Karpas-422 (cell line): ENCODE measurements around the gene ZNF45. TPM values are rescaled to one million over a fixed set of nuclear protein-coding genes. Genes with fewer than 3 reads are reported as not detected.
"Not testable (repeated sequence)": the region's sequence is repeated elsewhere in the genome, so short reads cannot be mapped to it uniquely, and the experiment has no call there.

Source experiments
- DNase-seq: peaks from one replicate; pipeline ENCODE4 v3.0.0-alpha.2; 2015
- H2AFZ ChIP-seq: fragments of 200-600 bp; sonication (generic); 2 replicates; pipeline ENCODE4 v1.6.1; 2014; ENCODE audit warnings: antibody characterized with exemption, low read length, mixed read lengths
- H3K27ac ChIP-seq: fragments of 200-600 bp; sonication (generic); 2 replicates; pipeline ENCODE4 v1.5.1; 2014; ENCODE audit warnings: mild to moderate bottlenecking, low read length, moderate library complexity
- H3K27me3 ChIP-seq: fragments of 200-600 bp; sonication (generic); 2 replicates; pipeline ENCODE4 v1.6.1; 2014; ENCODE audit warnings: low read length, mixed read lengths
- H3K36me3 ChIP-seq: fragments of 200-600 bp; sonication (generic); 2 replicates; pipeline ENCODE4 v1.6.1; 2014; ENCODE audit warnings: low read length, mixed read lengths; ENCODE audit not compliant: insufficient read depth
- H3K4me1 ChIP-seq: fragments of 200-600 bp; sonication (generic); 2 replicates; pipeline ENCODE4 v1.6.1; 2014; ENCODE audit warnings: mild to moderate bottlenecking, low read length, mixed read lengths
- H3K4me2 ChIP-seq: fragments of 200-600 bp; sonication (generic); 2 replicates; pipeline ENCODE4 v1.6.1; 2014; ENCODE audit warnings: low read length, low read depth, mild to moderate bottlenecking; ENCODE audit not compliant: poor library complexity, severe bottlenecking
- H3K4me3 ChIP-seq: fragments of 200-600 bp; sonication (generic); 2 replicates; pipeline ENCODE4 v1.5.1; 2014; ENCODE audit warnings: mild to moderate bottlenecking, antibody characterized with exemption, low read length, mixed read lengths
- H3K79me2 ChIP-seq: fragments of 200-600 bp; sonication (generic); 2 replicates; pipeline ENCODE4 v1.6.1; 2014; ENCODE audit warnings: mild to moderate bottlenecking, low read length, mixed read lengths
- H3K9ac ChIP-seq: fragments of 200-600 bp; sonication (generic); 2 replicates; pipeline ENCODE4 v1.6.0; 2014; ENCODE audit warnings: low read length
- H3K9me2 ChIP-seq: fragments of 200-600 bp; sonication (generic), shearing (Covaris generic); replicated peaks from 2 replicates; pipeline ENCODE4 v1.6.0; 2014; ENCODE audit warnings: mild to moderate bottlenecking, low read length, moderate library complexity; ENCODE audit not compliant: insufficient read depth
- H3K9me3 ChIP-seq: fragments of 300-700, 200-600 bp; sonication (generic); 2 replicates; pipeline ENCODE4 v1.6.1; 2014; ENCODE audit warnings: low read length, mixed read lengths
- H4K20me1 ChIP-seq: fragments of 200-600 bp; sonication (generic); 2 replicates; pipeline ENCODE4 v1.6.1; 2014; ENCODE audit warnings: mild to moderate bottlenecking, antibody characterized with exemption, low read length, low read depth; ENCODE audit not compliant: insufficient read depth
- total RNA-seq: library from RNA; depleted of rRNA; stranded (reverse); fragments of >200 nt; shearing (Covaris generic); gene quantifications from 2 replicates; pipeline ENCODE4 v1.2.3, GENCODE V29; 2014; ENCODE audit warnings: low replicate concordance

Gene ZNF45
- total RNA-seq, 1 experiment from 2014 or later: 21.7 TPM

DNA sequence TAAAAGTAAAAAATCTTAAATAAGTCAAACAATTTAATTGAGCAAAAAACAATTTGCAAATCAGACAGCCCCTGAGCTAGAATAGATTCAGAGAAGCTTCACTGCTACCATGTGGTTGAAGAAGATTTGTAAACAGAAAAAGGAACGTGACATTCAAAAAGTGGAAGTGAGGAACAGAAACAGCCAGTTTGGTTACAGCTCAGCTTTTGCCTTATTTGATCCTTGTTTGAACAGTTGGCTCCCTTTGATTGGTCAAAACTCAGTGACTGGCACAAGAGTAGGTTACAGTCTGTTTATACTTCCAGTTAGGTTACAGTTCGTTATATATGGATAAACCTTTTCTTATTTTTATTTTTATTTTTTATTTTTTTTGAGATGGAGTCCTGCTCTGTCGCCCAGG lies 21.7 kb upstream of the ZNF45 start:
- H3K79me2 ChIP-seq: no peaks in the 10 kb centered on the region
- no peaks in the 10 kb centered on the region for H3K4me1 ChIP-seq
- 0 out of 2 replicates have a peak, but pooled peaks cover 4% of the 10 kb centered on the region for H3K9me3 ChIP-seq
- H3K4me3 ChIP-seq: no peak overlapping the region
- no peaks in the 10 kb centered on the region for H3K36me3 ChIP-seq
- H3K9ac ChIP-seq: no peak overlapping the region
- H3K27ac ChIP-seq: no peak overlapping the region
- no peaks in the 10 kb centered on the region for H4K20me1 ChIP-seq
- DNase-seq: no peak
- no peak overlapping the region for H3K4me2 ChIP-seq
- H2AFZ ChIP-seq: no peak overlapping the region
- H3K27me3 ChIP-seq: no peaks in the 10 kb centered on the region; the same call in 1 of the 2 replicates
- H3K9me2 ChIP-seq: 0 out of 2 replicates have a peak, but pooled peaks cover 3% of the 10 kb centered on the region

DNA sequence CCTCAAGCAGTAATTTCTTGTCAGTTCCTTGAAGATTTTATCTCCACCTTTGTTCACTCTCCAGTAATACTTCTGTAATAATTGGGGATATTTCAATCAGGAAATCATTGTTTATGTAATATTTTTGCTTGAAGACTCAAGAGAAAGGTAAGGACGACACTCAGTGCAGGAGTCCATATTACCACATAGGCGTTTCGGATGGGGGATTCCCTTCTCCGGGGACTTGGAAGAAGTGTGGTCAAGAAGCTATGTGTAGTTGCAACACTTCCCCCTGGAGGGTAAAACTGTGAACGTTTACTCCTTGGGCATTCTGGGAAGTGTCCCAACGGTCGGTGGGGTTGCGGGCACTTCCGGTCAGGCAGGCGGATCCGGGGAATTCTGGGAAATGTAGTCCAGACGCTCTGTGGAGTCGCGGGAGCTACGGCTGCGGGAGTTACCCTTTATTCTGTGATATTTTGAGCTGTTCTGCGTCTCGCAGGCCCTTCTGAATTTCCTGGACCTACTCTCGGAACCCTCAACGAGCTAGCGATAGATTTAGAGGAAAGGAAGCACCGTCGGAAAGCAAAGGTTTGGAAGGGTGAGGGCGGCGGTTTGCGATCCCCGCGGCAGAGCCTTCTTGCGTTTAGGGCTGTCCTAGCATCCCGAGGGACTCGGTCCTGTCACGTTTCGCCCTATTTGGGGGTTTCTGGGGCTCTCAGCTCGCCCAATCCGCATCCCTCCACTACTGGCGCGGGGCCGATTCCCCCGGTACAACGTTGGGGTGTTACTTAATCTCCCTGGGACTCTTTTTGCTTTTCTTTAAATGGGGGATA lies 16.0 kb upstream of the ZNF45 start, which contains the start of gene ZNF221:
Gene ZNF221 (plus strand): TSS at position 395 of the 812 bp plus-strand sequence. CDS start 11,499 bp downstream, outside the sequence.
- no peaks in the 10 kb centered on the region for H3K4me1 ChIP-seq
- H3K9me3 ChIP-seq: peaks cover 6% of the 10 kb centered on the region
- H3K27me3 ChIP-seq: no peaks in the 10 kb centered on the region; the same call in 1 of the 2 replicates
- no peaks in the 10 kb centered on the region for H3K9me2 ChIP-seq
- H3K36me3 ChIP-seq: no peaks in the 10 kb centered on the region
- no peaks in the 10 kb centered on the region for H4K20me1 ChIP-seq
- no peak for DNase-seq
- H3K4me3 ChIP-seq: no peak within 1 kb of the TSS
- no peak within 1 kb of the TSS for H3K9ac ChIP-seq
- H3K79me2 ChIP-seq: no peaks in the 10 kb centered on the region
- H2AFZ ChIP-seq: no peak within 1 kb of the TSS
- H3K4me2 ChIP-seq: no peak within 1 kb of the TSS
- no peak within 1 kb of the TSS for H3K27ac ChIP-seq

DNA sequence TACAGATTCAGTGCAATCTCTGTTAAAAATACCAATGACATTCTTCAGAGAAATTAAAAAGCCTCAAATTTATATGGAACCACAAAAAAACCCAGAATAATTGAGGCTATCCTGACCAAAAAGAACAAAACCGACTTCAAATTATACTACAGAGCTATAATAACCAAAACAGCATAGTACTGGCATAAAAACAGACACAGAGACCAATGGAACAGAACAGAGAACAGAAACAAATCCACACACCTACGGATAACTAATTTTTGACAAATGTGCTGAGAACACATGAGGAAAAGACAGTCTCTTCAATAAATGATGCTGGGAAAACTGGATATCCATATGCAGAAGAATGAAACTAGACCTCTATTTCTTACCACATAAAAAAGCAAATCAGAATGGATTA lies 14.7 kb upstream of the ZNF45 start:
- not testable (repeated sequence) for H3K4me2 ChIP-seq, H3K27me3 ChIP-seq, H3K79me2 ChIP-seq, H3K36me3 ChIP-seq, H3K27ac ChIP-seq, H3K9ac ChIP-seq, H4K20me1 ChIP-seq, H3K4me3 ChIP-seq, H3K9me2 ChIP-seq, H3K4me1 ChIP-seq, H3K9me3 ChIP-seq, H2AFZ ChIP-seq, DNase-seq

DNA sequence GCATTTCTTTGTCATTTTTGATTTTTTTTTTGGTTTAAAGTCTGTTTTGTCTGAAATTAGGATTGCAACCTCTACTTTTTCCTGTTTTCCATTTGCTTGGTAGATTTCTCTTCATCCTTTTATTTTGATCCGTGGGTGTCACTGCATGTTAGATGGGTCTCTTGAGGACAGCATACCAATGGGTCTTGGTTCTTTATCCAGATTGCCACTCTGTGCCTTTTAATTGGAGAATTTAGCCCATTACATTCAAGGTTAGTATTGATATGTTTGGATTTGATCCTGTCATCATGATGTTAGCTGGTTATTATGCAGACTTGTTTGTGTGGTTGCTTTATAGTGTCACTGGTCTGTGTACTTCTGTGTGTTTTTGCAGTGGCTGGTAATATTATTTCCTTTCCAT lies 12.3 kb upstream of the ZNF45 start:
- not testable (repeated sequence) for H3K27ac ChIP-seq, H3K4me3 ChIP-seq, H3K4me2 ChIP-seq

DNA sequence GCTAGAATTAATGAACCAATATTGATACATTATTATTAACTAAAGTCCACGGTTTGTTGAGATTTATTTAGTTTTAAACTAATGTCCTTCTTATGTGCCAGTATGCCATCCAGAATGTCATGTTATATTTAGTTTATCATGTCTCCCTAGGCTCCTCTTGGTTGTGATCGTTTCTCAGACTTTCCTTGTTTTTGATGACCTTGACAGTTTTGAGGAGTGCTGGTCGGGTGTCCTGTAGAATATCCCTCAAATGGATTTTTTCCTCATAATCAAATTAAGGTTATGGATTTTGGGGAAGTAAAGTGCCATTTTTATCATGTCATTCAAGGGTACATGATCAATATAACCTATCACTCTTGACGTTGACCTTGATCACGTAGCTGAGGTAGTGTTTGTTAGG lies 6.1 kb upstream of the ZNF45 start:
- Histone ChIP-seq H3K4me3 (no peak overlapping the region), H3K4me2 (no peak overlapping the region), H3K9me3 (peaks cover 9% of the 10 kb centered on the region), H3K9ac (no peak overlapping the region), H3K27me3 (no peaks in the 10 kb centered on the region), H3K4me1 (peaks cover 4% of the 10 kb centered on the region), H3K79me2 (no peaks in the 10 kb centered on the region), H3K9me2 (no peaks in the 10 kb centered on the region), H4K20me1 (no peaks in the 10 kb centered on the region), H3K36me3 (no peaks in the 10 kb centered on the region), H2AFZ (no peak overlapping the region), H3K27ac (no peak overlapping the region)
- no peak for DNase-seq

More for the DNA sequence above, 12.3 kb upstream of the ZNF45 start:
- H3K9me3 ChIP-seq, H3K9ac ChIP-seq, H4K20me1 ChIP-seq, H3K36me3 ChIP-seq, H2AFZ ChIP-seq, H3K79me2 ChIP-seq, H3K4me1 ChIP-seq, DNase-seq, H3K9me2 ChIP-seq, H3K27me3 ChIP-seq: not testable (repeated sequence)

DNA sequence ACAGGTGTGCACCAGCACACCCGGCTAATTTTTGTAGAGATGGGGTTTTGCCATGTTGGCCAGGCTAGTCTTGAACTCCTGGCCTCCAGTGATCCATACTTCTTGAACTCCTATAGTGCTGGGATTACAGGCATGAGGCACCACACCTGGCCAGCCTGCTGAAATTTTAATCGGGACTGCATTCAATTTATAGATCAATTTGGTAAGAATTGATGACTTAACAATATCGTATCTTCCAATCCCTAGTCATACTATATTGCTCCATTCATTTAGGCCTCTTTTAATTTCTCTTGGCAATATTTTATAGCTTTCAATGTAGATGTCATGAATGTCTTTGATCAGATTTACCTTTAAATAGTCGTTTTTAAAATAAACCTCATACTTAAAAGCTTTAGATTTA lies 5.6 kb upstream of the ZNF45 start:
- Histone ChIP-seq H3K36me3 (no peaks in the 10 kb centered on the region), H3K9me3 (peaks cover 9% of the 10 kb centered on the region), H3K27ac (no peak overlapping the region), H3K4me1 (peaks cover 9% of the 10 kb centered on the region), H3K9me2 (no peaks in the 10 kb centered on the region), H4K20me1 (no peaks in the 10 kb centered on the region), H3K4me3 (no peak overlapping the region), H3K79me2 (no peaks in the 10 kb centered on the region), H2AFZ (no peak overlapping the region), H3K9ac (no peak overlapping the region), H3K4me2 (no peak overlapping the region), H3K27me3 (no peaks in the 10 kb centered on the region)
- no peak for DNase-seq

DNA sequence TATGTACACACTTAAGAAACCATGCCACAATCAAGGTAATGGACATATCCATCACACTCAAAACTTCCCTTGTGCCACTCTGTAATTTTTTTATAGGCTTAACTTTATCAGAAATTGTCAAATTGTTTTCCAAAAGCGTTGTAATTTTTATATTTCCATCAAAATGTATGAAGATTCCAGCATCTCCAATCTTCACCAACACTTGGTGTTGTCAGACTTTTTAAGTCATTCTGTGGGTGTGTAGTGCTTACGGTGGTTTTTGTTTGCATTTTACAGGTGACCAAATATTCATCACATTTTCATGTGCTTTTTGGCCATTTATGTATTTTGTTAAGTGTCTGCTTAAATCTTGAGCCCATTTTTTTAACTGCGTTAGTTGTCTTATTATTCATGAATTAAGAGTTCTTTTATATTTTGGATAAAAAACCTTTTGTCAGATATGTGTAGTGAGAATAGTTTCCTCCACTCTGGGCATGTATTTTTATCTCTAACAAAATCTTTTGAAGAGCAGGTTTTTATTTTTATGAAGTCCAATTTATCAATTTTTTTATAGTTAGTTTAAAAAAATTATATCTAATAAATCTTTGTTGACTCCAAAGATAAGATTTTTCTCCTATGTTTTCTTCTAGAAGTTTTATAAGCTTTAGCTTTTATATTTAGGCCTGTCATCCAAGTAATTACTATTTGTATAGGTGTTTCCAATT lies 4.6 kb upstream of the ZNF45 start:
- Histone ChIP-seq H3K36me3 (no peaks in the 10 kb centered on the region), H2AFZ (no peak overlapping the region), H3K4me1 (peaks cover 14% of the 10 kb centered on the region), H3K9me3 (peaks cover 9% of the 10 kb centered on the region), H4K20me1 (no peaks in the 10 kb centered on the region), H3K4me2 (no peak overlapping the region), H3K9ac (no peak overlapping the region), H3K79me2 (peaks cover 3% of the 10 kb centered on the region), H3K9me2 (no peaks in the 10 kb centered on the region), H3K27me3 (no peaks in the 10 kb centered on the region), H3K4me3 (no peak overlapping the region), H3K27ac (no peak overlapping the region)
- DNase-seq: no peak

DNA sequence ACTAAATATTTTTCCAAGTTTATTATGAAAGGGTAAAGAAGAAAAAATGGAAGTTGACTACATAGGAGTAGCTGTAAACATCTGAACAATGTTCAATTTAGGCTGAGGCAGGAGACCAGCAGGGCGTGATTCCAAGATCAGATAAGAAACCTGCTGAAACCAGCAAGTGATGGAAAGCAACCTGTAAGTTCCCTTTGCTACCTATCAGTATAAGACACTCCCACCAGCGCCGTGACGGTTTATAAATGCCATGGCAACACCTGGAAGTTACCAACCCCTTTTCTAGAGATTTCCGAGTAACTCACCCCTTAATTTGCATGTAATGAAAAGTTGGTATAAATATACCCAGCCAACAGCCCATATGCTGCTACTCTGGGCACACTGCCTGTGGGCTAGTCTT lies 1.1 kb upstream of the ZNF45 start:
- peaks cover 22% of the 10 kb centered on the region for H3K36me3 ChIP-seq
- peaks cover 7% of the 10 kb centered on the region for H3K9me3 ChIP-seq
- H3K79me2 ChIP-seq: peaks cover 22% of the 10 kb centered on the region
- H3K9ac ChIP-seq: no peak overlapping the region
- H3K4me1 ChIP-seq: peaks cover 22% of the 10 kb centered on the region
- no peak overlapping the region for H3K4me2 ChIP-seq
- peak; percentile 56 for DNase-seq
- H2AFZ ChIP-seq: 0 out of 2 replicates have a peak overlapping the region, but pooled peaks have one; percentile 99
- no peaks in the 10 kb centered on the region for H4K20me1 ChIP-seq
- H3K27ac ChIP-seq: no peak overlapping the region
- no peaks in the 10 kb centered on the region for H3K27me3 ChIP-seq
- no peaks in the 10 kb centered on the region for H3K9me2 ChIP-seq
- H3K4me3 ChIP-seq: peak overlapping the region; percentile 98; the same call in 1 of the 2 replicates
